Measurements from ENCODE around the gene RNF150. TPM values are rescaled to one million over a fixed set of nuclear protein-coding genes. Genes with fewer than 3 reads are reported as not detected.

The RNF150 gene
- polyA plus RNA-seq, 3 donors, result 0.21 TPM; not detected in 2

DNA sequence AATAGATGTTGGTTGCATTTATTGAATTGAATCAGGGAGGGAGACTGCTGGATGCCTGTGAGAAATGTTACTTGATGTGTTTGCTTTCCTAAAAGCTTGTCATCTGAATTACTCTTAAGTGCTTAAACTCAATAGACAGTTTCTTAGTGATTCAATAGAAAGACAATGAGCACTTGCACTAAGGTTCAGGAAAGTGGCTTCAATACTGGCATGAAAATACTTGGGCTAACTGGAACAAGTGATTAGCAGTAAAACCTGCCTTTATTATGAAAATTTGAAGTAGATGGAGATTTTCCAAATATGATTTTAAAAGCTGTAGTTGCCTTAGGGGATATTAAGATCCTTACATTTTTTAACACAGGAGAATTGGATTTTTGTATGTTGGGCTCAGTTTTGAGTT lies 123.3 kb downstream of the RNF150 start:
- Histone ChIP-seq H3K36me3 (replicated peaks in 1 of 2; ENCODE audit: control insufficient read depth in 1 of 2, insufficient read depth in 2 of 2, low read length in 2 of 2) (no peaks in the 10 kb centered on the region), H3K4me2 (replicated peaks; ENCODE audit: extremely low read depth, low read length, poor library complexity, severe bottlenecking) (no peak overlapping the region), H3K27me3 (ENCODE audit: control insufficient read depth in 2 of 2, insufficient read depth in 2 of 2, low read length in 2 of 2) (no peaks in the 10 kb centered on the region), H2AFZ (ENCODE audit: insufficient read depth, low read depth, low read length, poor library complexity, severe bottlenecking) (no peak overlapping the region), H3K9me3 (replicated peaks in 1 of 2; ENCODE audit: control insufficient read depth in 1 of 2, insufficient read depth in 1 of 2, low read length in 2 of 2) (no peaks in the 10 kb centered on the region), H4K20me1 (ENCODE audit: insufficient read depth, low read length) (no peaks in the 10 kb centered on the region), H3K27ac (ENCODE audit: low read depth in 1 of 2, low read length in 2 of 2) (no peak overlapping the region), H3K79me2 (ENCODE audit: insufficient read depth, low read length) (no peaks in the 10 kb centered on the region), H3K4me3 (replicated peaks in 1 of 3; ENCODE audit: low read depth in 2 of 3, low read length in 3 of 3) (no peak overlapping the region), H3K4me1 (ENCODE audit: control insufficient read depth in 1 of 2, insufficient read depth in 2 of 2, low read length in 2 of 2) (no peaks in the 10 kb centered on the region), H3K9ac (ENCODE audit: insufficient read depth, low read length, poor library complexity, severe bottlenecking) (no peak overlapping the region)
- Mint-ChIP-seq H3K9me3 (peaks cover 0 to 6% (median 2%) of the 10 kb centered on the region in 7 donors), H3K4me3 (no peak overlapping the region), H3K4me1 (peaks cover 2% of the 10 kb centered on the region), H3K27me3 (ENCODE audit: low read depth in 3 of 3) (peaks cover 0 to 2% (median 2%) of the 10 kb centered on the region in 3 donors), H3K27ac (no peak overlapping the region), H3K36me3 (no peaks in the 10 kb centered on the region)
- TF ChIP-seq, protein P1, sequence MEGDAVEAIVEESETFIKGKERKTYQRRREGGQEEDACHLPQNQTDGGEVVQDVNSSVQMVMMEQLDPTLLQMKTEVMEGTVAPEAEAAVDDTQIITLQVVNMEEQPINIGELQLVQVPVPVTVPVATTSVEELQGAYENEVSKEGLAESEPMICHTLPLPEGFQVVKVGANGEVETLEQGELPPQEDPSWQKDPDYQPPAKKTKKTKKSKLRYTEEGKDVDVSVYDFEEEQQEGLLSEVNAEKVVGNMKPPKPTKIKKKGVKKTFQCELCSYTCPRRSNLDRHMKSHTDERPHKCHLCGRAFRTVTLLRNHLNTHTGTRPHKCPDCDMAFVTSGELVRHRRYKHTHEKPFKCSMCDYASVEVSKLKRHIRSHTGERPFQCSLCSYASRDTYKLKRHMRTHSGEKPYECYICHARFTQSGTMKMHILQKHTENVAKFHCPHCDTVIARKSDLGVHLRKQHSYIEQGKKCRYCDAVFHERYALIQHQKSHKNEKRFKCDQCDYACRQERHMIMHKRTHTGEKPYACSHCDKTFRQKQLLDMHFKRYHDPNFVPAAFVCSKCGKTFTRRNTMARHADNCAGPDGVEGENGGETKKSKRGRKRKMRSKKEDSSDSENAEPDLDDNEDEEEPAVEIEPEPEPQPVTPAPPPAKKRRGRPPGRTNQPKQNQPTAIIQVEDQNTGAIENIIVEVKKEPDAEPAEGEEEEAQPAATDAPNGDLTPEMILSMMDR (IDR thresholded peaks at IDR 0.05), result no peak
- no peak for DNase-seq
- intact Hi-C loops (cut with micrococcal nuclease), result no loop called here

DNA sequence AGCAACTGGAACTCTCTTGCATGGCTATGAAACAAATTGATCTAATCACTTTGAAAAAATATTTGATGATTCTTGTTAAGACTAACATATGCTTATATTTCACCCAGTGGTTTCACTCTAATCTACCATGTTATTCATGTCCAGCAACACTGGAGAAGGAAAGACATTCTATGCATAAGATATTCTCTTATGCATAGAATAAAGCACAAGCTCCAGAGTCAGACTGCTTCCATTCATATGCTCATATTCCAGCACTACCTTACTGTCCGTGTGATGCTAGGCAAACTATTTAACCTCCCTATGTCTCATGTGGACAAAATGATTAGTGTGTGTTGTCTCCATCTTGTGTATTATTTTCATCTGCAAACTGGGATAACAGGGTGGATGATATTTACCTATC lies 124.1 kb downstream of the RNF150 start:
- Histone ChIP-seq H4K20me1 (ENCODE audit: insufficient read depth, low read length) (no peaks in the 10 kb centered on the region), H3K36me3 (replicated peaks in 1 of 2; ENCODE audit: control insufficient read depth in 1 of 2, insufficient read depth in 2 of 2, low read length in 2 of 2) (no peaks in the 10 kb centered on the region), H3K27me3 (ENCODE audit: control insufficient read depth in 2 of 2, insufficient read depth in 2 of 2, low read length in 2 of 2) (no peaks in the 10 kb centered on the region), H3K4me3 (replicated peaks in 1 of 3; ENCODE audit: low read depth in 2 of 3, low read length in 3 of 3) (no peak overlapping the region), H3K4me2 (replicated peaks; ENCODE audit: extremely low read depth, low read length, poor library complexity, severe bottlenecking) (no peak overlapping the region), H2AFZ (ENCODE audit: insufficient read depth, low read depth, low read length, poor library complexity, severe bottlenecking) (no peak overlapping the region), H3K9ac (ENCODE audit: insufficient read depth, low read length, poor library complexity, severe bottlenecking) (no peak overlapping the region), H3K4me1 (ENCODE audit: control insufficient read depth in 1 of 2, insufficient read depth in 2 of 2, low read length in 2 of 2) (no peaks in the 10 kb centered on the region), H3K27ac (ENCODE audit: low read depth in 1 of 2, low read length in 2 of 2) (no peak overlapping the region), H3K79me2 (ENCODE audit: insufficient read depth, low read length) (no peaks in the 10 kb centered on the region), H3K9me3 (replicated peaks in 1 of 2; ENCODE audit: control insufficient read depth in 1 of 2, insufficient read depth in 1 of 2, low read length in 2 of 2) (no peaks in the 10 kb centered on the region)
- no peaks in the 10 kb centered on the region for H3K36me3 Mint-ChIP-seq
- no peak overlapping the region for H3K4me3 Mint-ChIP-seq
- intact Hi-C loops (cut with micrococcal nuclease), result no loop called here
- TF ChIP-seq, protein P1 (IDR thresholded peaks at IDR 0.05), result no peak
- no peak overlapping the region for H3K27ac Mint-ChIP-seq
- WGBS (ENCODE audit: insufficient coverage), result no CpG with 5 or more reads among the region's 1 CpG
- DNase-seq, result no peak
- peaks cover 0 to 7% (median 2%) of the 10 kb centered on the region in 7 donors for H3K9me3 Mint-ChIP-seq
- H3K4me1 Mint-ChIP-seq, result peaks cover 9% of the 10 kb centered on the region
- H3K27me3 Mint-ChIP-seq (ENCODE audit: low read depth in 3 of 3), result peaks cover 0 to 2% (median 2%) of the 10 kb centered on the region in 3 donors

Data from CD14-positive monocyte (primary cell).